KMS-11 (cell line): ENCODE results near the gene C16orf54.
"Not testable (repeated sequence)": the region's sequence is repeated elsewhere in the genome, so short reads cannot be mapped to it uniquely, and the experiment has no call there.

Experiments
- H2AFZ ChIP-seq: fragments of 200-600 bp; sonication (generic); 2 replicates; pipeline ENCODE4 v1.6.1; 2016; ENCODE audit warnings: antibody characterized with exemption, mixed run types, low read depth
- H3K27ac ChIP-seq: fragments of 200-600 bp; sonication (generic); 2 replicates; pipeline ENCODE4 v1.6.1; 2016; ENCODE audit warnings: mild to moderate bottlenecking, mixed run types
- H3K27me3 ChIP-seq: fragments of 200-600 bp; sonication (generic); 2 replicates; pipeline ENCODE4 v1.6.1; 2017; ENCODE audit warnings: mild to moderate bottlenecking, low read depth, mixed run types, moderate library complexity; ENCODE audit not compliant: insufficient read depth
- H3K36me3 ChIP-seq: fragments of 200-600 bp; sonication (generic); 2 replicates; pipeline ENCODE4 v1.6.1; 2017; ENCODE audit warnings: mild to moderate bottlenecking, mixed run types; ENCODE audit not compliant: insufficient read depth
- H3K4me1 ChIP-seq: fragments of 200-600 bp; sonication (generic); 2 replicates; pipeline ENCODE4 v1.6.1; 2016; ENCODE audit warnings: mild to moderate bottlenecking, low read depth, mixed run types; ENCODE audit not compliant: poor library complexity, severe bottlenecking
- H3K4me2 ChIP-seq: fragments of 200-600 bp; sonication (generic); 2 replicates; pipeline ENCODE4 v1.7.0; 2016; ENCODE audit warnings: mild to moderate bottlenecking, mixed run types
- H3K4me3 ChIP-seq: fragments of 200-600 bp; sonication (generic); IDR thresholded peaks from 2 replicates; pipeline ENCODE4 v1.6.1; 2017; ENCODE audit warnings: low read depth, low read length, mixed read lengths; ENCODE audit not compliant: insufficient read depth
- H3K79me2 ChIP-seq: fragments of 200-600 bp; sonication (generic); 2 replicates; pipeline ENCODE4 v1.6.1; 2016; ENCODE audit warnings: low read depth, mixed run types; ENCODE audit not compliant: insufficient read depth
- H3K9ac ChIP-seq: fragments of 200-600 bp; sonication (generic); 2 replicates; pipeline ENCODE4 v1.6.1; 2016; ENCODE audit warnings: mild to moderate bottlenecking, mixed run types
- H4K20me1 ChIP-seq: fragments of 200-600 bp; sonication (generic); 2 replicates; pipeline ENCODE4 v1.6.1; 2016; ENCODE audit warnings: mild to moderate bottlenecking, mixed run types; ENCODE audit not compliant: insufficient read depth
- CTCF ChIP-seq: fragments of 200-600 bp; sonication (generic); conservative IDR thresholded peaks from 2 replicates; pipeline ENCODE4 v1.6.1; 2017; ENCODE audit warnings: low read depth, mild to moderate bottlenecking, antibody characterized with exemption, low read length, moderate library complexity, mixed read lengths

The C16orf54 gene

GRCh38 chr16:29784901-29785500, 39.2 kb upstream of the C16orf54 start:
- no peak overlapping the region for H3K4me2 ChIP-seq

GRCh38 chr16:29784157-29784556, 38.4 kb upstream of the C16orf54 start:
- Histone ChIP-seq H3K4me2 (no peak overlapping the region), H3K4me3 (no peak overlapping the region), H3K27me3 (no peaks in the 10 kb centered on the region), H3K36me3 (no peaks in the 10 kb centered on the region), H3K9ac (no peak overlapping the region), H4K20me1 (no peaks in the 10 kb centered on the region), H3K27ac (no peak overlapping the region), H3K4me1 (no peaks in the 10 kb centered on the region), H2AFZ (no peak overlapping the region), H3K79me2 (no peaks in the 10 kb centered on the region)
- no peak for TF ChIP-seq CTCF

More at GRCh38 chr16:29784901-29785500, 39.2 kb upstream of the C16orf54 start:
- Histone ChIP-seq H3K36me3 (no peaks in the 10 kb centered on the region), H3K79me2 (no peaks in the 10 kb centered on the region), H3K4me3 (no peak overlapping the region), H3K27me3 (no peaks in the 10 kb centered on the region), H4K20me1 (no peaks in the 10 kb centered on the region), H3K4me1 (no peaks in the 10 kb centered on the region), H3K9ac (no peak overlapping the region), H3K27ac (no peak overlapping the region), H2AFZ (no peak overlapping the region)
- no peak for TF ChIP-seq CTCF

- H3K9ac ChIP-seq, H3K4me3 ChIP-seq, H3K79me2 ChIP-seq, H3K4me1 ChIP-seq, H3K36me3 ChIP-seq, H2AFZ ChIP-seq, H3K4me2 ChIP-seq, H4K20me1 ChIP-seq, H3K27me3 ChIP-seq, H3K27ac ChIP-seq: not testable (repeated sequence)
These were observed 37.5 kb upstream of the C16orf54 start for GRCh38 chr16:29783094-29783953.

- Histone ChIP-seq H3K4me2 (no peak overlapping the region), H3K27ac (no peak overlapping the region), H3K4me1 (no peaks in the 10 kb centered on the region), H2AFZ (no peak overlapping the region), H3K4me3 (no peak overlapping the region), H4K20me1 (no peaks in the 10 kb centered on the region), H3K79me2 (no peaks in the 10 kb centered on the region), H3K36me3 (no peaks in the 10 kb centered on the region), H3K27me3 (0 out of 2 replicates have a peak, but pooled peaks cover 4% of the 10 kb centered on the region), H3K9ac (no peak overlapping the region)
- TF ChIP-seq CTCF, result no peak
These were observed 33.7 kb upstream of the C16orf54 start for GRCh38 chr16:29779474-29779873.
